NCI-H2196 treated with DMSO at 0.1 percent for 48 hours (cell line): ENCODE data around the gene ILDR2.
A peak's percentile ranks its signal among the peaks of the same experiment; 100 is the strongest.

Experiments used
- DNase-seq: peaks from one replicate; lab custom pipeline; 2025; ENCODE audit not compliant: unreplicated experiment; lab: John Stamatoyannopoulos, UW

ILDR2 gene

DNA sequence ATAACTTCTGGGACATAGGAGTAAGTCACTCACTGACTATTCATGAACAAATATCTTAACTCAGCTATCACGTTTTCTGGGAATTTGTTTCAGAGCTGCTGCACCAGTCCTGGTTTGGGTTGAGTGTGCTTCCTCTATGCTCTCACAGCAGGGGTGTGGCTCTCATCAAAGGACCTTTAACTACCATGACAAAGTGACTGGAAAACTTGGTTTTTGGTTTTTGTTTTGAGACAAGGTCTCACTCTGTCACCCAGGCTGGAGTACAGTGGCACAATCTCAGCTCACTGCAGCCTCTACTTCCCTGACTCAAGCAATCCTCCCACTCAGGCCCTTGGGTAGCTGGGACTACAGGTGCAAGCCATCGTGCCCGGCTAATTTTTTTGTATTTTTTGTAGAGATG, 4.1 kb downstream of the ILDR2 start:
- no peak for DNase-seq

DNA sequence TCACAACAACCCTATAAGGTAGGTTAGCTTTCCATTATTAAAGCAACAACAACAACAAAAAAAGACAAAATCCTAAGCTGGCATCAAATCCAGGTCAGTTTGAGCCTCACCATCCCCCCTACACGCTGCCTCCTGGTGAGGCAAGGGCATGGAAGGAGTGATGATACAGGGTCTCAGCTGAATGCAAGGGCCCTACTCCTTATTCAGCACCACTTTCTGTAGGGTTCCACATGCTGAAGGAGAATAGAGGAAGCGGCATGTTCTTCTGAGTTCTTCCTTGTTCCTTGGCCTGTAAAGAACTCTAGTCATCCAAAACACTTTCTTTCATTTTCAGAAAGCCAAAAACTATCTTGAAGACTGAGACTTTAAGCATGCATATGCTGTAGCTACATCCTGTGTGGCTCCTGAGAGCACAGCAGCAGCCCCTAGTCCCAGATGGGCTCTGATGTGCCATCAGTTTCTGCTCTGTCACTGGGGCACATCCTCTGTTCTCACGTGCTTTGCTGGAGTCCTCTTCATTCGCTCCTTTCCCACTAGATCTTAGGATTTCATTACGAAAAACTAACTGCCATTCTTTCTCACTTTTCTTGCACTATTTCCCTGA, 6.2 kb downstream of the ILDR2 start:
- no peak for DNase-seq

DNA sequence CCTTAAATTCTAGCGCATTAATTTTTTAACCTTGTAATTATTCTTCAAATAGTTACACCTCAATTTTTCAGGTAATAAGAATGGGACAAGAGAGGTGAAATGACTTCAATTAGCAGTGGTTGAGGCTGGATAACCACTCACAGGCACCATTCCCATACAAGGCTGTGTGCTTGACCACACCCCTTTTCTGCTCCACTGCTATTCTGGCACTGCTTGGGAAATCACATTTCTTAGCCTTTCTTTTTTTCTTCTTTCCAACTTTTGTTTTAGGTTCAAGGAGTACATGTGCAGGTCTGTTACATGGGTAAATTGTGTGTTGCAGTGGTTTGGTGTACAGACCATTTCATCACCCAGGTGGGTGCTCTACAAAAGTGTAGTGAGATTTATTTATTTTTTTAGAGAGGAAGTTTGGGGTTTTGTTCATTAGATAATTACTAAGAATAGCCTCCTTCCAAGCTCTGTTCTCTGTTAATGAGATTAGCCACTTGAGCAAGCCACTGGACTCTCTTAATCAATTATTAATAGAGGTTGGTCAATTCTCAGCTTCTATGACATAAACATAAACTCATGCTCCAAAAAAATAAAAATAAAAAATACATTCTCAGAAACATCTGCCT, 14.4 kb downstream of the ILDR2 start:
- no peak for DNase-seq

DNA sequence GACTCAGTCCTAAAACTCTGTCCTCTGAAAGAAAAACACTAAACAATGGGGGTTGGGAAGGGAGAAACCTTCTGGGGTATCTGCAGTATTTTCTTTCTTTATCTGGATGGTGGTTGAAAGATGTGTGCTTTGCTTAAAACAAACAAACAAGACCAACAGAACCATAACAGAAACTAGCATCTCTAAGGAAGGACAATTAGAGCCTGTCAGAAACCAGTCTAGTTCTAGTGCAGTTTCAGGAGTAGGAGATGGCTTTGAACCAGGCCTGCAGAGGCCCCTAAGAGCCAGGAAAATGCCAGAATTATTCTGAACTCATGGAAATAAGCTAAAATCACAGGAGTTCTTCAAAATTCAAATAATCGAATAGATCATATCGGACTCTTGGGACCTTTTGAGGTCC, 18.5 kb downstream of the ILDR2 start:
- DNase-seq: no peak

DNA sequence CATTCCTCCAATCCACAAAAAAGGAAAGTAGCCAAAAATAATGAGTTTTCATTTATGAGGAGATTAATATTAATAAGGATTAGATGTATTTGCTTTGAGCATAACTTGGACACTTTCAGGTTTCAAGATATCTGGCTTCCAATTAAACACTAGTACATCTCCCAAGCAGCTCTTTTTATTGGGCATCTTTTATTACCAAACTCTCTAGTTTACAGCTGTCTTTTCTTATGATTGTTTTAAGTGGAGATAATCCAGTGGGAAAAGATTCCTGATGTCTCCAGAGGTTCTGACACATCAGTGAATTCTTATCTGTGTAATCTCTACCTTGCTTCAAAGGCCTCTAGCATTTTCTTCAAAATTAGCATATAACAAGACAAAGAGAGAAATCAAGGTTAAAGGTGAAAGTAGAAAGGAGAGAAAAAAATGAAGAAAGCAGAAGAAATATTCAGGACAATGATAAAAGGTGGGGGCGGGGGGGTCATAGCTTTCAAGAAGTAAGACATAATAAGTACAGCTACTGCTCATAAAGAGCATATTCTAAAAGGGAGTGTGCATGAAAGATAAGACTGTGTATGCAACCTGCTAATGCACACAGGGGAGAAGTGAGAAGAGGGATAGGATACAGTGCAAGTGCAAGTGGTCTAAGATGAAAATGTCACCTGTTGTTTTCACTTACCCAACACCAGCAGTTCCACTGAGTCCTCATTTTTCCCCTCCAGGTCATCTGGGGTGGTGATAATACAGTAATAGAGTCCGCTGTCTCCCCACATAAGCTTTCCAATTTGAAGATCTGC, 19.1 kb downstream of the ILDR2 start:
- DNase-seq: no peak

DNA sequence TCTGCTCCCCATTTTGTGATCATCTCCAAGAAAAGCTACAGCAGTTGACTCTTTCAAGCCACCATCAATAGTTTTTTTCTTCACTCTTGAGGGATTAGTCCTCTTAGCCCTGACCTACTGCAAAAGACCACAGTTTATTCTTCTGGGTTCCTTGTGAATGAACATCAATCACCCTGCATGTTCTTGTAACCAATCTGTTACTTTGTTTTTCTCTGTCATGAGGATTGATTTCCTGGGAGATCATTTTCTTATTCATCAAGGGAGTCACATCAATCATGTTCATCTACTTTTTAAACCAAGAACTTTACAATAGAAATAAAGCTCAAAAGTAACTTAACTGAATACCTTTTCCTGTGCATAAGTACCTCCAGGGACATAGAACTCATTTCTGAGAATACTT, 21.8 kb downstream of the ILDR2 start:
- no peak for DNase-seq

DNA sequence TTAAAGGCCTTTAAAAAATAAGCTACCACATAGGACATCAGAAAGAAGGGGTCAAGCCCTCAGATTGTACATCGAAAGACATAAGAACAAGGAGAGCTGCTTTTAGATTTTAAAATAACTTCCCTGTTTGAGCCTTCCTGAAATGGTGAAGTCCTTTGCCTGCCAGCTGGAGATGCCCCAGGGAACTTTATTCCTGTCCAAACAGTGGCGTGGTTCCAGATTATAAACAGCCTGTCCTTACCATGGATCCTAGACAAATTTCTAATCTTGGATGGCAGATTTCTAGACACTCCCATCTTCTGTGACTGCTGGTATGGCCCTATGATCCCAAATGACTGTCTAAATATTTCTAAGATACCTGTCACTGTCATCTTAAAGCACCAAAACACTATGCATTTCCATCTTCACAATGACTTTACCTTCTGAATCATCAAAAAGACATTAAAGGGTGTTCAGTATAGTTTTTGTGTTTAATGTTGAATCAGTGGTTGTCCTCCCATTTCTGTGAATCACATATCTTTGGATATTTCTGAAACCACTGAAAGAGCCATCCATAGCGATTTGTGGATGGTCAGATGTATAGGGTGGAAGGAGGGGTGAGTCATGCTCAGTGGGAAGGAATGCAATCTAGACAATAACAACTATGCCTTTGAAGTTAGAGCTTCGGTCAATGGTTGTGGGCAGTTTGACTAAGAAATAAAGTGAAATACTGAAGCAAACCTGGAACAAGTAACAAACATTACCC, 23.2 kb downstream of the ILDR2 start:
- no peak for DNase-seq

DNA sequence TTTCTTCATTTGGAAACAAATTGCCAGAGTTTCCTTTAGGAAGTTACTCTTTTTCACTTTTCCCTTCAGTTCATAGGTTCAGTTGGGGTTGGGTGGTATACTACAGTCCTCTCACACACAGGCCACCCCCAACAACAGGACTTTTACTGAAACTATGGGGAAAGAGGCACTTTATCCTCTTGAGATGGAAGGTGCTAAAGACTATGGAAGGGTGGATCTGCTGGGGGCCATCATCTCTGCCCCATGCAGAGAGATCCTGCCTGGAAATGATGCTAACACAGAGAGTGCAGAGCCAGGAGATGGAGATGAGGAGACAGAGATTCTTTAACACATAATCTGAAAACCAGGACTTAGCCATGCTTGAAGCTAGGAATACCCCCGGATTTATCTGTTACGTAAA, 24.3 kb downstream of the ILDR2 start:
- no peak for DNase-seq

DNA sequence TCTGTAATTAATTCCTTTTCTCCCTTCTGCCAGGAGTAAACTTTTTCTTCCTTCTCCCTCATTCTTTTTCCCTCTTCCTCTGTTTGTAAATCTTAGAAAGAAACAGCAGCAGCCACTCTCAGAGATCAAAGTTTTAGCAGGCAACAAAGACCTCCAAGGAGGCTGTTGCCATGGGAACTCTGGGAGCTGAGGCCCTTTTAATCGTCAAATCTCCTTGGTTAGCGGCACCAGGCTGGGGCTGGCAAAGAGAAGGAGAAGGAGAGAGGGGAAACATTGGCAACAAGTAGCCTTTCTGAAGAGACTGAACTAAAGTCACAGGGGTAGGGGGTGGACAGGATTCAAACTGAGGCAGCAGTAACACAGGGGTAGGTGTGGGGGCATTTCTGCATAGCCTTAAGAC, 25.2 kb downstream of the ILDR2 start:
- DNase-seq: no peak

DNA sequence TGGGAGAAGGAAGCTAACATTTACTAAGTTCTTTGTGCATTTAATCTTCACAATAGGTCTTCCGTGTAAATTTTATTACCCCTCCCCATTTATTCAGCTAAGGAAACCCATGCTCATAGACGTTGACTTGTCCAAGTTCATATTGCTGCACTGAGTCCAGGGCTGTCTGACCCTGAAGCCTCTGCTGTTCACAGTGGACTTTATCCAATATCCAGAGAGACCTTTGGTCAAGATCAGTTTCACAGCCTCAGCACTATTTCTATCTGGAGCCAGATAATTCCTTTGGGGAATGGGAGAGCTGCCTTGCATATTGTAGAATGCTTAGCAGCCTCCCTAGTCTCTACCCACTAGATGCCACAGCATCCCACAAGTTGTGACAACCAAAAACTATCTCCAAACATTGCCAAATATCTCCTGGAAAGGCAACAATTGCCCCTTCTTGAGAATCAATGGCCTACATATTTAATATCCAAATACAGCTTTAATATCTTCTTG, 26.4 kb downstream of the ILDR2 start:
- DNase-seq: no peak

DNA sequence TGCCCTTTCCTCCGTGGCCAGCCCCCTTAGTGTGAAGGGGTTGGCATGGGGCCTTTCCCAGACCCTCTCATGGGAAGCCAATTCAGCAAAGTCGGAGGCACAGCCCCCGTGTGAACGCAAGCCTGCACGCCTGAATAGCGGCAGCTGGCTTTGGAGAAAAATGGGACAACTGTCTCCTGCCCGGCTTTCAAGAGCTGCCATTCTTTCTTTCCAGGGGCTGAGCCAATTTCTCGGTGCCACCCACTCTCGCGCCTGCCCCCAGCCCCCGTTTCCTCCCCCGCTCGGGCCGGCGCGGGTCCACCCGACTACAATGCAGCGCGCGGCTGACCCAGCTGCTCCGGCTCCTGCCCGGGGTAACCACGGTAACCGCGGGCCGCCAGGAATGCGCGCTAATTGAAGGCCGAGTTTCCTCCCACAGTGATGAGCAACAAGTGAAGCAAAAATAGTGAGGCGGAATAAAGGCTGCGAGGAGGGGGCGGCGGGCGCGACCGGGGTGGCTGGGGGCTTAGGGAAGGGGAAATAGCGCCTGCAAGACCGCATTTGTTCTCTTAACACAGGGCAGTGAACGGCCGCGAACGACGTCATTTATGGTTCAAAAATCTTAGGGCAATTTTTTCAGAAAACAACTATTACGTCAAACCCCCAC, 27.8 kb downstream of the ILDR2 start:
- DNase-seq: peak; percentile 32

DNA sequence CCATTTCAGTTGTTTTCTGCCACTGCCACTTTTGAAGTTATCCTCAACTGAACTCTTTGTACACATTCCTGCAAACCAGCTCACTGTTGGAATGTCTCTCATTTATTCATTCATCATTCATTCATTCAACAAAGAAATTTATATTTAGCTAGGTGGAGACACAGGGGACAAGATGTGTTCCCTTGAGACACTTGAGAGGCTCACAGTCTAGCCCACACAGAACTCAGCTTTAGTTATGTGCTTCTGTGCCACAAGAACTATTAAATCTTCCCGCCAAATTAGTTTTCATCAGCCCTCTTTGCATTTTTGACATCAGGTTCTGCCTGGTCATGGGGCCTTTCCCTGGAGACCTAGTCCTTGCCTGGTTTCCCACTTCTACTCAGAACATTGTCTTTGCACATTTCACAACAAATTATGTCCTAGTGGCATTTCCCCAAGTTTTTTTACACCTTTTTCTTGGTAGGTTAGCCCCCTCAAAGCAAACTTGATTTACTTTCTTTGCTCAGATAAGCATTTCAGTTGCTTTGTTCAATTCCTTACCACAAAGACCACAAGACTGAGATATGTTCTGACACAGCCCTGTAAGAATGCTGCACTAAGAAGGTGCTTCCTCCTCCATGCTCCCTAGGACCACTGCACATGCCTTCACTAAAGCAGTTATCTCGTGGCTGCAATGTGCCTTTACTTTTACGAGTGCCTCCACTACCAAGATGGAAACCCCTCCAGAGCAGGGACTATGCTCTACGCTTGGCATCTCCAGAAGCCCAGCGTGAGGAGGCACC, 31.0 kb downstream of the ILDR2 start:
- no peak for DNase-seq

DNA sequence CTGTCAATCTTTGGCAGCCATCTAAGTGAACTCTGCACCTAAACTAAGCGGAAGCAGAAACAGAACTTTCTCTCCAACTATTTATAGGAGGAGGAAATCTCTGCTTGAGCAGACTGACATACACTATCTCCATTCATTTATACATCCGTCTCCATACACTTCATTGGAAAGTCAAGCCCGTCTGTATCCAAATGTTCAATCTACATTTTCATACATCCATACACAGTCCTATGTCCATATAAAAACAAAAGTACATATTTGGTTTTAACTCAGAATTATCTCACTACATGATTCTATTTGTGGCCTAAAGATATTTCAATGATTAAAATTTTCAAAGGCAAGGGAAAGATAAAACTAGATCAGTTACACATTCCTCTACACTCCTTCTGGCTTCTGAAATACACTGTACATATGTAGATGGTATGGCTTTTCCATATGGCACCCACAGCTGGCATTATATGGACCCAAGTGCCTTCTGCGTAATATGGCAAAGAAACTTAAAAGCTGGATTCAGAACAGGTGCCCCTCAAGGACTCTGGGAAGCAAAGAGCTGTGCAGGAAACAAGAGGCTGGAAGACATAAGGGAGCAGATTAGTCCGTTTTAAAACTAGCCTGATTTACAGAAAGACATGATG, 35.5 kb downstream of the ILDR2 start:
- DNase-seq: no peak

DNA sequence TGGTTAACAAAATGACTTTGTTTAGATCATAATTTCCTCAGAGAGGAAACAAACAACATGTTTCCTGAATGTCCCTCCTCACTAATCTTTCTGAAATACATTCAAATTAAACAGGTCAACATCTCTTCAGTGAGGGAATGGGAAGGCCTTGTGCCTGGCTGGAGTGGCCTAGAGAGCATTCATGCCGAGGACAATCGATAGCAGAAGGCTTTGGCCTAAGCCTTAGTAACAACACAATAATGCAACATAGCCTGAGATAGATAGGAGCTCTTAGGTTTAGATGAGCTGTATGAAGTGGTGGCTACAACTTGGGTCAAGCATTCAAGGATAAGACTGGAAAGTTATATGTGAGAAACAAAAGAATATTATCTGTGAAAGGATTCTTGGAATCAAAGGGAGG, 37.4 kb downstream of the ILDR2 start:
- DNase-seq: no peak

DNA sequence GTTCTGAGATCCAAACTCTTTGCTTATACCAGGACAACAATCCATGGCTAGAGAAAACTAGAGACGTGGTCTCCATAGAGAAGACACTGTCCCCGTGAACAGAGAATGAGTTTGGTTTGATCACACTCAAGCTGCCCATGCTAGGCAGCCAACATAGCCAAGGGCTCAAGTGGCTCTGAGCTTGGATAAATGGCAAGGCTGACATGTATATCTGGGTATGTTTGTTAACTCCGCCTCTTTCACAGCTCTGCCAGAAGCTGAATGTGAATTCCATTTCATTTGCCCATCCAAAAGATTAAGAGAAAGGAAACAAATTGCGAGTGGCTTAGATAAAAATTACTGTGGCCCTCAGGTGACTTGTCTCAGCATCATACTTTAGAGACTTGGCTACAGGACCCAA, 38.0 kb downstream of the ILDR2 start:
- no peak for DNase-seq

DNA sequence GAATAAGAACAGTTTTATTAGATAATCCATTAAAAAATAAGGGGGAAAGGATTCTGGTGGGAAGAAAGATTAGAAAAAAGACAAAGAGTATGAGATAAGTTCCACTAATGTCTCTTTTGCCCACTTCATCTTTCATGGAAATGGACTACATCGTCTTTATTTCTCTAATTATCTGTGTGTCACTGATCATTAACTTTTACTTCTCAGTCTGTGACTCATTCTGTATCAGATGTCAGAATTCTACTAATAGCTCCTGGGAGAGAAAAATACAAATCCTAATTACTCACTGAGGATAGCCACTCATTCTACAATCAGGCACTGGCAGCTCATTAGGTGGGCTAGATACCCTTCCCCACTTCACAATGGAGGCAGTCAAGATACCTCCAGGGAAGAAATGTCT, 41.7 kb downstream of the ILDR2 start:
- DNase-seq: no peak

DNA sequence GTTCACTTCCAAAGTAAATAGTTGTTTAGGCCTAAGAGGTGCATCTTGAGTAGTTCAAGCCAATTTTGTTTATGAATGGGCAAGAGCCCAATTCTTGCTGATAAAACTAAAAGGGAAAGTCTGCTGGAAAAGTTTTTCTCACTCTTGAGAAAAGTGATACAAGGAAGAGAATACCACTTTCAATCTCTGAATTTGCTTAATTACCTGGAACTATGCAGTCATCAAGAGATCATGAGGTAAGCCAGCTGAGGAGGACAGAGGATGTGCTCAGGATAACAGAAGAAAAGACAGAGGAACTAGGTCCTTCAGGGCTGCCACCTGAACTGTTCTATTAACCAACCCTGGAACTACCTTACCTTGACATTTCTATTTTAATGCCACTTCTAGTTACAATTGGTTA, 42.2 kb downstream of the ILDR2 start:
- DNase-seq: no peak

DNA sequence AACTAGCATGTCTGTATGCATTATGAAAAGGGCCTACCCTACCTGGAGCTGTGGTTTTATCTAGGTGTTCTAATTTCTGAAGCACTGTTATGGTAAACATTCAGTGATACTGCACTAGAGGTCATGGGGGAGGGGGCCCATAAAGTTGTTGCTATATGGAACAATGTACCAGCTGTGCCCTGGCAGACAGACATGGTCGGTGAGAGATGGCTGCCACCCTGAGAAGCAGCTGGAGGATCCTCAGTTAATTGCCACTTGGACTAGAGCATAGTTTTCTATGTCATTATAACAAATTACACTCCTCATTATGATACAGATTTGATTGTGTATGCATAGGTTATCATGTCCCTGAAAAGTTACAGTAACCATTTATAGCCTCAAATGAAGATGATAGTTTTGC, 45.4 kb downstream of the ILDR2 start:
- DNase-seq: no peak

DNA sequence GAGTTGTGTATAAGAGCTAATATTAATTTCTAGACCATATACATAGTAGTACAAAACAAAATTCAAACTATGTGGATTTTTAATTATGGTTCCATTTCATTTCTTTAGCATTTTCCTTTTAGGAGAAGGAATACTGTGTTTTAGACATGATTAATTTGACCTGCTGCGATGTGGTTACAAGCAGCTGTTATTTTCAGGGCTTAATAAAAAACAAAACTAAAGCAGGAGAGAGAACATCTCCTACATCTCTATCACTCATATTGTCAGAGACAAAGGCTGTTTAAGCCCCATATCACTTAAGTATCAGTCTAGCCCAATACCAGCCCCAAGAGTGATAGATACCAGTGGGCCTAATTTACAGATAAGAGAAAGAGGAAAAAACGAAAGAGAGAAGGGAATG, 47.6 kb downstream of the ILDR2 start:
- no peak for DNase-seq
